Pons (tissue), 1 donor: ENCODE data around the gene NBAS.

Source experiments
- DNase-seq: peaks from one replicate; pipeline ENCODE4 v3.0.0-alpha.2; 2016; ENCODE audit warnings: low spot score

The NBAS gene

GRCh38 chr2:15303874-15304273, 257.3 kb downstream of the NBAS start:
- no peak for DNase-seq

DNA sequence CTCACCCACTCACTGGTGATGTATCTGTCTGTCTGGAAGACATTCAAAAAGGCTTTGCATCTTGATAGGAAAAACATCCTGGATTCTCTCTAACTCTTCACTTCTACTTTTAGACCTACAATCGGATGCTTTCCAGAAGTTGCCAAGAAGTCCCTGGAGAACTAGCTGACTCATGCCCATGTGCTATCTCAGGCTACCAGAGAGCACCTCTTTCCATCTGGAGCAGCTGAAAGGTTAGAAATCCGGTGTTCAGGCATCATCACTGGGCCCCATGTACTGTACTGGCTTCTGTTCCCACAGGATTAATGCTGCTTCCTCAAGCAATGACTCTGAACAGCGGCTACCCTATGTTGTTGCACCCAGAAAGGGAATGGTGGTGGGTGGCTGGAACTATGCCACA, 259.0 kb downstream of the NBAS start:
- no peak for DNase-seq

DNA sequence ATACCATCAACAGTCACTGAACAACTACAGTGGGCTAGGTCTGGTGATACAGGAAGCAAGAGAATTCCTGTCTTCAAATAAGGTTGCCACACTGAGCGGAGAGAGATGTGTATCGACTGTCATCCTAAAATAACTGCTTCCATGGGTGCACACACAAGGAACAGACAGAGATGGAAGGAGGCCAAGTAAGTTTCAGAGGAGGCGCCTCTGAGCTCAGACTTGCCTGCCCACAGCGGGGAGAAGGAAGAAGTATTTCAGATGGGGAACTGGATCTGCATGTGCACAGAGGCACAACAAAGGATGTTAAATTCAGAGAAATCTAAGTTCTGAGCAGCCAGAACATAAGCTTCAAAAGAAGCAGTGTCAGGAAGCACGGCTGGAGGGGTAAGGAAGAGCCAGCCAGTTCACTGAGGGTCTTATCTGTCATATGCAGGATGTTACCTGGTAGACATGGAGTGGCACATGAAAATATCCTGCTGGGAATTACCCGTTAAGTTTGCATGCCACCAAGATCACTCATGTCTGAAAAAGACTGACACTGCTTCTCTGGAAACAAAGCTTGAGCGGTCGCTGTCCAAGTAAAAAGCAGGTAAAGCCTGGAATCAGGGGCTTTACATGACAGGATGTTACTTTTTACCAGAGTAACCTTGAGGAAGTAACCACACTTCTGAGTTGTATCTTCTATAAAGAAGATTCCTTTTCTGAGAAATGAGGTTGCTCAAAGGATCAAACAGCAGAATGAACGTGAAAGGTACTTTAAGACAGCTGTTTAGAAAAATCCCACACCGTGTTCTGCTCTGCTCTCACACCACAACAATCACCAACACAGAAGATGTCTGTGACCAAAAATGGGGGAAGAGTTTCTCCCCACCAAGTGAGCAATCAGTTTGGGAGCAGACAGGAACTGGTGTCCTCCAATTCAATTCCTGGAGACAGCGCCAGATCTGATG, 260.2 kb downstream of the NBAS start:
- no peak for DNase-seq

DNA sequence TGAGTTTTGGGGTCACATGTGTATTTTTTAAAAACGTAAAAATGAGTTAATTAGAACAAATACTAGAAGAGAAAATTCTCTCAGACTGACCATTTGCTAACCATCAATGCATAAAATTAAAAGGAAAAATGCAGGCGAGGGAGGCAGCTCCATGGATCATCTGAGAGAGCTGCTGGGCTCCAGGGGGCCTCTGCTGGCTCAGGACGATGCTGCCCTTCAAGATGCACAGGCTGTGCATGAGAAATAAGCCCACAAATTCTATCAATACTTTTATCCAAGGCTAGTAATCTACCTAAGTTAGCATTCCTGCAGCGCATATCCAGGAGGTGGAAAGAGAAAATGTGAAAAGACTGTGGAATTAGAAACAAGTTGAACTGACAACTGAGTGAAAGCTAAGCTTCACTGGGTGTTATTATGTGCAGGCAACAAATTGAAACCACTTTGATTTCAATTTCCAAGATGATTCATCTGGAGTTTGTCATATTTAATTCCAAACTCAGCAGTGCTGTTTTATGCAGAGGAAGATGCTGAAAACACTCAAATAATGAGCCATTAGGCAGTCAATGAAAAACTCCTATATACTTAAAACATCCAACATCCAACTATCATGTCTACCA, 261.1 kb downstream of the NBAS start:
- no peak for DNase-seq

GRCh38 chr2:15298770-15299169, 262.4 kb downstream of the NBAS start:
- DNase-seq, result no peak

DNA sequence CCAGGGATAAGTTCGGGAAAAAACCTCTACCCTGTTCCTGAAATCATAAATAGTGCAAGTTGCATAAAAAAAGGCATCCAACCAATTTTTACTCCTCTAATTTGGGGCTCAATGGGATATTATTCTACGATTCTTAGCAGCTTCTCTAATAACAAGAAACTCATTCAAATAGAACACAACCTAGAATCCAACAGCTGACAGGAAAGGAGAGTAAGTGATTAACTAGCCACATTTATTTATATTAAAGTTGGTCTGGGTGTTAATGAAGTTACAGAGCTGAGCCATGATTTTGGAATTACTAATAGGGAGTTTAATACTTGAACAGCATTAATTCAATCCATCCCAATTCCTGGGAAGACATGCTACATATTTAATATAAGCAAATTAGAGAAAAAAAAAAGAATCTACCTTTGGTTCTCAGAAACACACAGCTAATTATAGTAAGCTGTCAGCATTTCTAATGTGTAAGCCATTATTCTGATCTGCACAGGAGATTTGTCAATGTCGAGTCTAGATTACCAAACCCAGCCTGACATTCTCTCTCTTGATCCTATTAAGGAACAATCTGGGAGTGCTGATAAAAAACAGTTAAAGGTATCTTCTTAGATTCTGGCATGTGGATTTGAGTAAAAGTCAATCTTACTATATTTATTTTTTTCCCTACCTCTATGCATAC, 267.7 kb downstream of the NBAS start:
- no peak for DNase-seq

DNA sequence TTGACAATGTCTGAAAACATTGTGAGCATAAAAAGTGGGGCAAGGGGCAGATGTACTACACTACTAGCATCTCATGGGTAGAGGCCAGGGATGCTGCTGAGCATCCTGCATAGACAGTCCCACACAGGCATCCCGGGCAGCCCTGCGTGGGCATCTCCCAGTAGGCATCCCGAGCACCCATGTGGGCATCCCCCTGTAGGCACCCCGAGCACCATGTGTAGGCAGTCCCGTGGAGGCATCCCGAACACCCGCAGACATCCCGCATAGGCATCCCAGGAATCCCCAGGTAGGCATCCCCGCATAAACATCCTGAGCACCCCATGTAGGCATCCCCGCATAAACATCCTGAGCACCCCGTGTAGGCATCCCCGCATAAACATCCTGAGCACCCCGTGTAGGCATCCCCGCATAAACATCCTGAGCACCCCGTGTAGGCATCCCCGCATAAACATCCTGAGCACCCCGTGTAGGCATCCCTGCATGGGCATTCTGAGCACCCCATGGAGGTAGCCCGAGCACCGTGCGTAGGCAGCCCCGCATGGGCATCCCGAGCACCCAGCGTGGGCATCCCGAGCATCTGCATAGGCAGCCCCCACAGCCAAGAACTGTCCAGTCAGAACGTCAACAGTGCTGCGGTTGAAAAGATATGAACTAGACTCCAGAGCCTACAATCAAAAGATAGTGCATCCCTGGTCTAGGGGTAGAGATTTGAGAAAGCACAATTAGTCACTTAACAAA, 273.5 kb downstream of the NBAS start:
- DNase-seq, result no peak

DNA sequence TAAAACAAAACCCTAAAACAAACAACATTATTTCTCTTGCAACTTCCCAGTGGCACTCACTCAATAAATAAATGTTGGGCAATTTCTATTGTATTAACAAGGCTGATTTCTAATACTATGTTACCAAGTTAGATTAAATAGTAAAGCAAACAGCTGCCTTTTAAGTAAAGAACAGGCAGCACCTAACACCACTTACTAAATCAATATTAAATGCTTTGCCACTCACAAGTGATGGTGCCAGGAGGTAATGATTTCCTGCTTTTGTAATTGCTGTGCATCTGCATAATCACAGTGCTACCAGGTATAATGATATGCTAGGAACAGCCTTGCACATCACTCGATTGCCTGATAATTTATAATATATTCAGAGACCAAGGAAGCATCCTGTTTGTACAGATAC, 276.5 kb downstream of the NBAS start:
- no peak for DNase-seq

GRCh38 chr2:15281681-15282080, 279.5 kb downstream of the NBAS start:
- no peak for DNase-seq

DNA sequence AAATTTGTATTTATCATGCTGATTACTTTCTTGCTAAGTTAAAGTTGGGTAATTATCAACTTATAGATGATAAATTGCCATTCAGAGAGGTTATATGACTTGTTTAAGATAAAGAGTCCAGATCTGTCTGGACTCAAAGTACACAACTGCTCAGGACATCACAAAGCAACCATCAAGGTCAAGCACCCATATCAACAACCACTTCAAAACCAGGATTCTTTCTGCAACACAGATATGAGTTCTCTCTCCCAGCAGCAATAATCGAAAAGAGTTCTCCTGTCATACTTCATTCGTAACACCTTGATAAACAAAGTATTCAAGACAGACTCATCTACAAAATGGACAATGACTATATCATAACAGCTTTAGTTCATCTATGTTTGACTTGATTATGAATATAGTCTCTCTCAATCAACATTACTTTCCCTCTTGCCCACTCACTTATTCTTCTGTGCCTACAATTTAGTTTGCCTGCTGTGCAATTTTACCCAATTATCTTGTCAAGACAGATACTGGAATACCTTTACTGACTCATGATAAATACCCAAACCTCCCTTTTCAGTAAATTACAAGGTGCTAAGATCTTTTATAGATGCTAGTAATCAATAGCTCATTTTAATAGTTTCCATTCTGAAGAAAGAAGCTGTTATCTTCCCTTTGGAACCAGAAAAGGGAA, 281.8 kb downstream of the NBAS start:
- DNase-seq, result no peak

- no peak for DNase-seq
These were observed 282.8 kb downstream of the NBAS start for GRCh38 chr2:15278296-15278695.

DNA sequence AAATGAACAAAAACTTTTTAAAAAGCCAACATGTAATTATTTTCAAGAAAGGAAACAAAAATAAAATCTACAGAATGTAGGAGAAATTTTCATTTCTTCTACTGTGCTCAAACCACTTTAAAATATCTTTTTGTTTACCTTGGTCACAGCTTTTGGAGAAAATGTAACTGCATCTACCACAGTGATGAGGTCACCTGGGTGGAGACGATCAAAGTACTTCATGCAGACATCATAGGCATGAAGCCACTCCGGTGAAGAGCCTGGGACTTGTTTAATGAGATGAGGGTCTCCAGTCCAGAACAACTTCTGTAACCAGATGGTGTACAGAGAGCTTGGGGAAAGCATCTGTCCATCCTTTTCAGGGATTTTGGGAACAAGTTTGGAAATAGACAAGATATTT, 285.8 kb downstream of the NBAS start:
- DNase-seq, result no peak

DNA sequence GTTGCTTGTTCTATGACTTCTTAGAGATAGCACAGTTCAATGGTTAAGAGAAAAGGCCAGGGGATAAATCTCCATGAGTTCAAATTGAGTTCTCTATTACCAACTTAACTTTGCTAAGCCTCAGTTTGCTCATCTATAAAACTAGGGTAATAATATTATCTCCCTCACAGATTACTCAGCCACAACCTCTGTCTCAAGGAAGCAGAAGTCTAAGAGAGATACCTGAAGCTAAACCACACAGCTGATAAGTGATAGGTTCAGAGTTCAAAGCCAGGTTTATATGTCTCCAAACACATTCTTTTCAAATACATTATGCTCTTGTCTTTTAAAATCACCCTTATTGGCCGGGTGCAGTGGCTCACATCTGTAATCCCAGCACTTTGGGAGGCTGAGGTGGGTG, 287.7 kb downstream of the NBAS start:
- no peak for DNase-seq

- no peak for DNase-seq
These were observed 288.2 kb downstream of the NBAS start for GRCh38 chr2:15272942-15273341.

DNA sequence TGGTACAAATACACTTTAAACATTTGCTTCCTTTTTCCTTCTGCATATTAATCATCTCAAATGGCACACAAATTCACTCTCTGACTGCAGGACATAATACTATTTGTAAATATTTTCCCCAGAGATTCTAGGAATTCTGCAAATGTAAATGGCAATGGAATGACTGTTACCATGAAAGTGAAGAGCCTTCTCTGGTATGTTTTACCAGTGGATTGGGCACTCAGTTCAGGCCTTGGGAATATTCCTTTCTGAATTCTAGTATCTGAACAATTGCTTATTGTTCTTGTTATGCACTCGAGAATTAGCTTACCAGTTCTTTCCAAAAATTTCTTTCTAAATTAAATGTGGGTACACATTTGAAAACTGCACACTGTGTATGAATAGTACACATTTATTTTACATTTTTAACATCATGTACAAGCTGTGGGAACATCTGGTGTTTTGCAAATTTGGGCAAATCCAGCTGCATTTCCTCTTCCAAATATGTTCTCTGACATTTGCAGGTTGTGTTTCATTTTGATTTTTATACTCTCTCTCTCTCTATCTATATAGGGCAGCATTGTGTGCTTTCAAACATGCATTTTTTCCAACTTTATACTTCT, 289.1 kb downstream of the NBAS start:
- peak; percentile 53 for DNase-seq

DNA sequence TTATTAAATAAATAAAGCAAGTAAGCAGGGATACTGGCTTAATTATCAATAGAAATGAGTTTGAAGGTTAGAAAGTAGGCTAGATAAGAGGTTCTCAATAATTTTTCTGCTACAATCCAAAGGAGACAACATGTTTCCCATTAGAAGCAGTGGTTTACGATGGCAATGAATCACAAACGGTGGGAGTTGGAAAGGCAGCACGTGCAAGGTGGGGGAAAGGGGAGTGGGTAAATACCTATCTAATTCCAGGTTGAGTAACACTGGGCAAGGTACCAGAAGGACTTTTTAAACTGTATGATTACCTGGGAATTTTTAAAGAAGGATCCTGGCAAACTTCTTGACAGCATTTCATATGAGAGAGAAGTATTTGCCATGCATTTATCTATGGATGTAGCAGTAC, 289.9 kb downstream of the NBAS start:
- DNase-seq, result no peak

- DNase-seq, result no peak
These were observed 292.1 kb downstream of the NBAS start for GRCh38 chr2:15269043-15269442.

- no peak for DNase-seq
These were observed 295.2 kb downstream of the NBAS start for GRCh38 chr2:15265889-15266288.

DNA sequence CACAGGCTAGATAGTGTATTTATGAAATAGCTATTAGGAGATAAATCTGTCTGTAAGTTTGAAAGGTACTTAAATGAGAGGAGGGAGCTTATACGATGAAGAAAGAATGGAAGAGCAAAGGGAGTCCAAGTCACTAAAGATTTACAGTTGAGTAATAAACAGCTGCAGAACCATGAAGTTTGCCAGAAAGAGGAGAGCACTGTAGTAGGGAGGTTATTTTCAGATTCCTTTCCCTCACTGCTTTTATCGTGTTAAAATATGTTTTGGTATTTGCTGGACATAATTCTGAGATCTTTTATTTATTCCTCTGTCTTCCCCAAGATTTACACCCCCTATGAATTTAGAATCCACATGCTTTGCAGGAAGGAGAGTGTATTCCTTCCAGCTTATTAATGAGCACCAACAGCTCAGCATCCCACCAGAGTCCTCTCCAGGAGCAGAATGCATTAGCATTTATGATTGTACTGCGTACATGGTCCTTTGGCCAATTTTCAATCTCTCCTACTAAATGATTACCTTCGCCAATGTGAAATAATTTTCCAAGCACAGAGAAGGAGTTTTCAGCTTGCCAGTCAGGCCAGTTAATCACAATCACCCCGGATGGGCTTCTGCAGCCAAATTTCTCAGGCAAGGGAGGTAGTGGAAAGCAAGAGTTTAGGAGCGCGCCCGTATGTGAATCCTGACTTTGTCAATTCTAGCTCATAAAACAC, 297.0 kb downstream of the NBAS start:
- DNase-seq, result no peak

DNA sequence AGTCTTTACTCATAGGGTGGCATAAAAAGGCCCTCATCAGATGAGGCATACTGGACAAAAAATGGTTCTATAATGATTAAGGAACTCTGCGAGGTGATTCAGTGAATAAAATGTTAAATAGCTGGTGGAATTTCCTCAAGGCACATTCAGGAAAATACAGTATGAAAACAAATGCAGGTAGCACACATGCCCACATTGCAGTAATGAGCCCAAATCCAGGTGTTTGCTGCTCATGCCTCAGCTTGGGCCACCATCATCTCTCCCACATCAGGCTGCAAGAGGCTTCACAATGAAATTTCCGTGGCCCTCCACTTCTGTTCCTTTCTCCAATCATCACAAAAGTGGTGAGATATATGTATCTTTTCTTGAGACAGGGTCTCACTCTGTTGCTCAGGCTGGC, 298.3 kb downstream of the NBAS start:
- DNase-seq, result no peak

DNA sequence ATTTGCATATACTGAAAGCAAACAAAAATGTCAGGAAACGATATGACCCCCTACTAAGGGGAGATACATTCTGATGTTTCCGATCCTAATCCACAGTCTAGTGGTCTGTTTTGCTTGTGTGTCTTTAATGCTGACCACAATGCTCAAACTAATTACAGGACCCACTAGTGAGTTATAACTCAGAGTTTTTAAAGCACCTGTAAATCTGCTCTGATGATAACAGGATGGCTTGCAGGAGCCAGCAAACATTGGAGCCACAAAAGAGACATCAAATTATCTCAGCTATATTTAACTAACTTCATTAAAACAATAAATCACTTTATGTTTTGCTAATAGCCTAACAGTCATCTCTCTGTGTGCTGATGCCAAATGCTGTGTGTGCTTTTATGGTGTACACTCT, 300.3 kb downstream of the NBAS start:
- DNase-seq, result no peak
